ENCODE results near the gene COG3.

COG3 gene

DNA sequence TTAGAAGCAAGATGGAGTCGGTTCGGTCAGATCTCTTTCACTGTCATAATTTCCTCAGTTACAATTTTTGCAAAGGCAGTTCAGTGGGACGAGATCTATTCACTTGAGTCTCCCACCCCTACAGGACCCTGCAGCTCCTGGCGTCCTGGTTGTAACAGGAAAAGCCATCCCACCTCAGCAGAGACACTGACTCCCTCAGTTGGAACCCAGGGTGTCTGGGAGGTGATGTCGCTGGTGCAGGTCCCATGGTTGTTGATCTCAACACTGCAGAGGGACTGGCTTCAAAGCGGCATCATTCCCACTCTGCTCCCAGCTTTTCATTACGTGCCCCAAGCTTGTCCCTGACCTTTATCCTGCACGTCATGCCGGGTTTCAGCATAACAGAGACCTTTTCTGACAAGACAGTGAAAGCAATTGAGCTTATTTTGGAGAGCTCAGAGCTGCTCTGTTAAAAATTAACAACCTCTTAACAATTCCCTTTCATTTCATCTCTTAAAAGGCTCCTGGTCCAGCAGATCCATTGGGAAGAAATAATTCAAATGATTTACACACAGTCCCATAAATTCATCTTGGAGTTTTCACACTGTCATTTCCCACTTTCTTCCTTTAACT is 17.6 kb upstream of the COG3 start:
- DNase-seq: no peak

DNA sequence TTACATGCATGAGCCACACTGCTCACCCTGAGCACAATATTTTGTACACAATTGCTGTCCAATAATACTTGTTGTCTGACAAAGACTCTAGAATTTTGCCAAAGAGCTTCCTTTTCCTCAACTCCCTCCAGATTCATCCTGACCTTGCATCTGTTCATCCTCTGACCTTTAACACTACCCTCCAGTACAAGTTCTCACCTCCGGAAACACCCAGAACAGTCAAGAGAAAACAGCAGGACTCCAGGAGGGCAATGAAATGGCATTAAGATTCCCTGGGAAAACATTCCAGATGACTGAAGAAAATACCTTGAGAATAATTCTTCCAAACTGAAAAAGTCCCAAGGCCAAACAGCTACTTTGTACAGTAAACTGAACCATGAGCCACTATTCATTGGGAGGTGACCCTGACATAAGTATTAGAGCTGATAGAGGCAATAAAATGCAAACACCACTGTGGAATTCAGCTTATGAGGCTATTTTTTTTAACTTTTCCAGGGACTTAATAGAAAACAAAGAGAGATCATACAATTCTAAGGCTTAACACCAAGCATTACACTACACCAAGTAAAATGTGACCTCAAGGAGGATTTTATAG is 15.7 kb upstream of the COG3 start:
- DNase-seq: no peak

DNA sequence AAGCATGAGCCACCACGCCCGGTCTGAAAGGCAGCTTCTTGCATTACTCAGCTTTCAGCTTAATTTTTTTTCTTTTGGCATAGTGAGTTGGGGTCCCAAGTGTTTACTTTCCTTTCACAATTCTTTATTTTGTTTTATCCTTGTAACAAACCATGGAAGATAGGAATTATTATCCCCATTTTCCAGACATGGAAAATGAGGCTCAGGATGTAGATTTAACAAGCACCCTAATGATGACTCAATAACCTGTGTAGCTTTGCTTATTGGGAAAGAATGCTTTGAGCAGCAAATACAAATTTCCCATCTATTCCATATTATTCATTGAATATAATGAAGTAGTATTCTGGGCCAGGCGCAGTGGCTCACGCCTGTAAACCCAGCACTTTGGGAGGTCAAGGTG is 13.5 kb upstream of the COG3 start:
- DNase-seq: no peak

DNA sequence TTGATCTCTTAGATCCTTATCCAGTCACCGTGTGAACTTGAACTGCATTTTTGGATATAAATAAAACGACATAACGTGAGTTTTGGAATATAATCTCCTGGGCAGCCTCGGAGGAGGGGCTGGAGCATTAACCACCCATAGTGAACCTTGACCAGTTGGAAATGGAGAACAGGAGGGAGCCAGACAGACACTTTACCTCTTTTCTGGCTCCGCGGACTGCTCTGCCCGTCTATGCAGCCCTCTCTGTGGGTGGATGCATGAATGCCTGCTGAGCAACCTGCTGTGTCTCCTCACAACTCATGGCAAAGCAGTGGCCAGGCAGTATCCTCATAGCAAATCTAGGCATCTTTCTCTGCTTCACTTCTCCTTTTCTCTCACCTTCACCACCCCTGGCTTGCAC is 10.5 kb upstream of the COG3 start:
- DNase-seq: no peak

DNA sequence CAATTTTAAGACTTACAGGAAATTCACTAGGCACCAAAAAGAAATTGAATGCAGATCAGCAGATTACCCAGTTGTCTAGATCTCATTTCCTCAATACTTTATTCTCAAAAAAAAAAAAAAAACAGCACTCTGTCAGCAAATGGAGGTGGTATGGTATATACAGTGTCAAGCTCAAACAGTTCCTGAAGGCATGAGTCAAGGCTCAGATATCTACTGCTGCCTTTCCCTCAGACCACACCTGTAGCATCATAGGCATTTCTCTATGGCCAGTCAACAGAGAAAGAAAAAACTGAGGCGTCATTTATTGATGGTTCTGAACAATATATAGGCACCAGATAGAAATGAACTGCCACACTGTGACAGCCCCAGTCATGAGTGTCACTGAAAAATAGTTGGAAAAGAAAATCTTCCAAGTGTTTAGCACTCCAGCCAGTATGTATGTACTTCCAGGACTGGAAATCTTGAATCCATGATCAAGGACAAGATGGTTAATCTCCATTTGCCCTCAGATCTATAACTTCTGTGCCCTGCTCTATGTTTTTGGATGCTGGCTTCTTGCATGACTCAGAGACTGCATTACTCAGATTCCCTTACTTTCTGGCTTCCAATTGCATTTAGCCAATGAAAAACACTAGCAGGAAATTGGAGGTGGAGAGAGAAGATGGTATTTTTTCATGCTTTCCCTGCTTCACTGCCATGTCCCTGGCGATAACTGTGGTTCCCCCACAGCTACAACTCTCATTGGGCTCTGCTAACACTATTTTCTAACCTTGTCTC is 8.4 kb upstream of the COG3 start:
- DNase-seq: no peak

DNA sequence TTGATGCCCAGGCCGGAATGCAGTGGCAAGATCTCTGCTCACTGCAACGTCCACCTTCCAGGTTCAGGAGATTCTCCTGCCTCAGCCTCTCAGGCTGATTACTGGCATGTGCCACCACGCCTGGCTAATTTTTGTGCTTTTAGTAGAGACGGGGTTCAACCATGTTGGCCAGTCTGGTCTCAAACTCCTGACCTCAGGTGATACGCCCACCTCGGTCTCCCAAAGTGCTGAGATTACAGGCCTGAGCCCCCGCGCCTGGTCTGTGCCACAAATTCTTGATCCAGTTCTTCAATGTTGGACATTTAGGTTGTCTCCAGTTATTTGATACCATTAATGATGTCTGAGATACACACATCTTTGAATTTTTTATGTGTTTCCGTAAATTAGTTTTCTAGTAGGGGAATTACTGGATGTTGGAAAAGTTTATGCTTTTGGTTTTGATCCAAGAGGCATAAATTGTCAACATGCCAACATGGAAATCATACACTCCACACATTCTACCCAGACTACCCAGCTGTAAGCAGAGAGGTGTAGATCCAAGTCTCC is 525 bp upstream of the COG3 start:
- no peak for DNase-seq

DNA sequence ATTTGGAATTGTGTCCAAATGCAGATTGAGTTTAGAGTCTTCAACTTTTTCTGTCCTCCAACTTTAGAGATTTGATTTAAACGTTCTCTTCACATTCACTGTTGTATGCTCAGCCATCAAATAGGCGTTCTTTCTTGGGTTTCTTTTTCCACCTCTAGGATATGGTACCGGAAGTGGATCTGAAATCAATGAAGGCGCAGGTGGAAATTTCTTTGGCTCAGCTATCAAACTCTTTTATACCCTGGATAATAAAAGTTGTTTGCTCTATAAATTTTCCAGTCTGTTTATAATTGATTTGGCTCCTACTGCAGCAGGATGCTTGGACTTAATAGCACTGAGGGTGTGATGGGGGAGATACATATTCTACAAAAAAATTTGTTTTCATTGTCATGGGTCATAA is 1.6 kb downstream of the COG3 start:
- DNase-seq: no peak

DNA sequence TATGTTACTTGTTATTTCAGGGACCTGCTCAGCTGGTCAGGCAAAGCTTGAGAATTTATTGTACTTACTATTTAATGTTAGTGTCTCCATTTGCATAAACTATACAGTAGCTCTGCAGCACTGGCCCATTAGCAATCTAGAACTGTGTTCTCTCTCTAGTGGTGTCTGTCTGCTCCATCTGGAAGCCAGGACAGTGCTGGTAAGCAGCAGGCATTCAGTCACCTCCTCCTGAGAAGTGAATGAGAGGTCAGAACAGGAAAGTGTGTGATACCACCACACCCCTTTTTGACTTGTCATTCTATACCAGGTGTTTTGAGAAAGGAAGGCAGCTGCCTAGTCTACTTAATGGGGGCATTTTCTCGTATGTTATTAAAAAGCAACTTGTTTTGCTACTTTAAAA is 3.9 kb downstream of the COG3 start:
- DNase-seq: no peak

DNA sequence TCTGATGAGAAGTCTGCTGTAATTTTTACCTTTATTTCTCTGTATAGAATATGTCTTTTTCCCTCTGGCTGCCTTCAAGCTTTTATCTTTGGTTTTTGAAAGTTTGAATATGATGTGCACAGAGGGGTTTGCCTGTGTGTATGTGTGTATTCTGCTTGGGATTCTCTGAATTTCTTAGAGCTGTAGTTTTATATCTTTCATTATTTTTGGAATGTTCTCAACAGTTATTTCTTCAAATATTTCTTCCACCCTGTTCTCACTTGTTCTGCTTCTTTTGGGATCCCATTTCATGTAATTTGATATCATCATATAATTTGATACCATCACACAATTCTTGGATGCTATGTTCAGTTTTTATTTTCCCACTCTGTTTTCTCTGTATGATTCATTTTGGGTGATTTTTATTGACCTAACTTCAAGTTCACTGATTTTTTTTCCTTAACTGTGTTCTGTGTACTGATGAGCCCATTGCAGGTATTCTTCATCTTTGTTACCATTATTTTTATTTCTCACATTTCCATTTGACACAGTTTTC is 7.5 kb downstream of the COG3 start:
- DNase-seq: no peak

DNA sequence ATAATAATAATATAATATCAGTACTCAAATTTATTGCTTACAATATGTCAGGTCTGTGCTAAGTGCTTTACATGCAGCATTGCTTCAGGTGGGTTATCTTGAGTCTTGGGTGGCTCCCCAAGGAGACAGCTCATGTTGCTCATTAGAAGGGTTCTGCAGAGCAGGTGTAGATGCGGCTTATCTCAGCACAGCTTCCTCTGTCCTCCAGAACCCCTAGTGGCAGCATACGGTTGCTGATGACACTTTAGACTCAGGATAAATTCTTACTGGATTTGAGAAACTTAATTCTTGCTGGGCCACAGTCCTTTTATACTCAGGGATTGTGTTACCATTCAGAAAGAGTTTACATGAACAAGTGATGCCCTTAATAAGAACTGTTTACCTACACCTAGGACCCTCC is 8.9 kb downstream of the COG3 start:
- no peak for DNase-seq

DNA sequence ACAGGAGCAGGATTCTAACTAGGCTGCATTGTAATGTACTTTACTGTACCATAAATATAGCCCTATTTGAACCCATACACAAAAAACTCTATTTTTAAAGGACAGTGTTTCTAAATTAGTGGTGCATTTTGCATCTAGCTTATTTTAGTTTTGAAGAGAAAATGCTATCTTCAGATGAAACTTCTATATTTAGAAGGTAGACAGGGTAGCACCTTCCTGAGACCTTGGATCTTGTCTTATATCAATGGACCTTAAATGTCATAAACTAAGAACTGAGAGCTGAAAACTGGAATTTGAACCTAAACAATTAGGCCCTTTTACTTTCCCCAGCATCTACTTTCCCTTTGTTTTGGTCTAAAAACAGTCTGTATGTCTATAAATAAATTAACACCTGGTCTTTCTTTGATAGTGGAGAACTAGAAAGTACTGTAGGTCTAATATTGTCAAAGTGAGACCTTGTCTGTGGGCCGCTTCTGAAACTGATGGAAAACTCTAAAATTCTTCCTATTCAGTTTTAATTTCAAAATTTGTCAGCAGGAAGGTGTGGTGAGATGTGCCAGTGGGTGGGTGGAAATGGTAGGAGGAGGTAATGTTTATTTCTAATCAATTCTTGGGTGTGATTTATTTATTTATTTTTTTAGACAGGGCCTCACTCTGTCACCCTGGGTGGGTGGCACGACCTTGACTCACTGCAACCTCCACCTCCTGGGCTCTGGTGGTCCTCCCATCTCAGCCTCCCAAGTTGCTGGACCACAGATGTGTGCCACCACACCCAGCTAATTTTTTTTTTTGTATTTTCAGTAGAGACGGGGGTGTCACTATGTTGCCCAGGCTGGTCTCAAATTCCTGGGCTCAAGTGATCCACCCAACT is 10.1 kb downstream of the COG3 start:
- DNase-seq: no peak

DNA sequence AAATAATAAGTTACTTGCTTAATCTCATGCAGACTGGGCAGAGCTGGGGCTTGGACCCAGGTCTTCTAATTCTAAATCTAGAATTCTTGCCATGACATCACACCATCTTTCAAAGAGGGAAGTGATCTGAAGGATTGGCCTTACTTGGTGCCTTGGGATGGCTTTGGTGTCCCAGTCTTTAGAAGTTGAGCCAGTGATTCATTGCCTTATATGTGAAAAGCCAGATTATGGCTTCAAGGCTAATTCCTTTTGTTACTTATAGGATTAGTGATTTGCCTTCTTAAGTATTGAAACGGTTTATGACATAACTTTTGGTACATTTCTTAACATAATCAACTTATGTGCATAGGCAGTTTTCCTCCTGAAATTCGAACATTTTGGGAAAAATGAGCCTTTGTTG is 14.9 kb downstream of the COG3 start:
- DNase-seq: no peak

DNA sequence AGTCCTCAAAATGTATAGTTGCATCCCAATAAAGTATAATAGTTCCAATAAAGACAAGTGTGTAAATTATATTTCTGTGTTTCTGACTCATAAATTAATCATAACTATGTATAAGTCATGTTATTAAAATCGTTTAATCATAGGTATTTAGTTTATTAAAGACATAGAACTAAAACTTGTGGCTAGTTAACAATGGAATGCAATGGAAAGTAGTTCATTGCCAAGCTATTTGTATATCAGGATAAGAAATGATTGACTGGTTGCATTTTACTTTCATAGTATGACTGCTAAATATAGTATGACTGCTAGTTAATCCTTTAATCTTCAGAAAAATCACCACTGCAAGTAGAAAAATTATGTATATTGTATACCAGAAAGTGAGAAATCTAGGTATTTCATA is 16.9 kb downstream of the COG3 start:
- no peak for DNase-seq

DNA sequence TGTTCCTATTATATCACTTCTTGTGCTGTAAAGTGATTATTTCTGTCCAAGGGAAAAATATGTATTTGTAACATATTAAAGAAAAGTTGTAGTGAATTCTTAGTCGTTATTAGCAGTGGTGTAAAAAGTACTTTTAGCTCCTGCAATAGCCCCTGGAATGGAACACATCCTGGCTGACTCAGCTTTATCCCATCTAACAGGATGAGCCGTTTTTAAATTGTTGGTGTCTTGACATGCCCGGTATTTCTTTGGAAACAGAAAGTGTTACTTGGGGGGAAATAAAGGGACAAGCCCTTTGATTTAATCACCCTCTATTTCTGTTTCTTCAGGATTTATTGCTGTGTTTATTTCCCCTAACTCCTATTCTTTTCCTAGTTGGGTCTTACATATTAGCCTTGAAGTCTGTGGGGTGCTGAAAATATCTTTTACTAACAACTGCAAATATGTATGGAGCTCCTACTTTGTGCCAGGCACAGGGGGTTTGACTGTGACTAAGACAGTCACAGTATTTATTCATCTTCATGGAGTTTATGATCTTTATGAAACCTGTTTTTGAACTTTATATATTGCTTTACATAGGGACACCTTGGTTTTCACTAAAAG is 17.9 kb downstream of the COG3 start:
- peak; percentile 10 for DNase-seq

DNA sequence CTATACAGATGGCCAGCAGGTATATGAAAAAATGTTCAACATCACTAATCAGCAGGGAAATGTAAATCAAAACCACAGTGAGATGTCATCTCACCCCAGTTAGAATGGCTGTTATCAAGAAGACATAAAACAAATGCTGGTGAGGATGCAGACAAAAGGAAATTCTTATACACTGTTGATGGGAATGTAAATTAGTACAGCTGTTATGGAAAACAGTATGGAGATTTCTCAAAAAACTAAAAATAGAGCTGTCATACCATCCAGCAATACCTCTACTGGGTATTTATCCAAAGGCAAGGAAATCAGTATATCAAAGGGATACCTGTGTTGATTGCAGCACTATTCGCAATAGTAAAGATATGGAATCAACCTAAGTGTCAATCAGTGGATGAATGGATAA is 22.9 kb downstream of the COG3 start:
- DNase-seq: no peak

DNA sequence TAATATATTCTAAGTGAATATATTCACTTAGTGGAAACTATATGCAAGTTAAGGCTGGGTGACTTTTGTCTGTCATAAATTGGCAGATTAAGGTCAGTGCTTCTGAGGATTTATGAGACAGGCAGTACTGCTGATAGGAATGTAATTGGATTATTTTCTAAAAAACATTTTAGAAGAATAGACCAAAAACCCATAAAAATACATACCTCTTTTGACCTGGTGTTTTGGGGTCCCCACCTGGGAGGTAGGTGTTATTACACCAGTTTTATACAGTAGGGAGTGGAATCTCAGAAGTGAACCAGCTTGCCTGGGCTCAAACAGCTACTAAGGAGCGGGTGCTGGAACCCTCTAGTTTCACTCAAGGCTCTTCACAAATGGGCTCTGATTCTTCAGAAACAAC is 25.3 kb downstream of the COG3 start:
- no peak for DNase-seq

DNA sequence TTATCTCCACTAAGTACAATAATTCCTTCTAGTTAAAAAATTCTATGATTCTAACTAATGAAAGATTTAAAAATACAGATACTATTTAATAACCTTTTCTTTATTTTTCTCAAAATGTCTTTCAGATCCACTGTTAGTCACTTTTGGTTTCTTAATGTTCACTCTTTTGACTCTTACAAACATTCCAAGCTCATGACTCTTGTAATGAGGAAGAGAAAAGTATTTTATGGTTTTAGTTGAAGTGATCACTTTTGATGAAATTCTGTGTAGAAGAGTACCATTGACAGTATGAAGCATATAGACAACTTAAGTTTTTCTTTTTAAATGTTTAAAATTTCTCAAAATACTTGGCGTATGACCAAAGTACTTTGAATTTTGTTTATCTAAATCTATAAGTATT is 27.8 kb downstream of the COG3 start:
- DNase-seq: no peak

DNA sequence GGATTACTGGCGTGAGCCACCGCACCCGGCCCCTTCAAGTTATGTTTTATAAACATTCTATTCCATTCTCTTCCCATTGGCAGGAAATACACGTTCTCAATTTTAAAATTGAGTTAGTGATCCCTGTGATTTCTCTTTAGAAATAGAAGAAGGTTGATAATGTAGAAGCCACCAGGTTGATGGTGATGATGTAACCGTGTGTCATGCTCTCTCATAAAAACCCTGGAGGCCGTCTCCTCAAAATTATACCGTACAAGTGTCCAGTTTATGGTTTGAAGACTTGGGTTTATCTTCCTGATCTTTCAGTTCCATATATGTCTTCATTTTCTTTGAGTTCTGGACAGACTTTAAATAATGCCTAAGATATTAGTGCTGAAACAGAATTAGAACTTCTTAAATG is 32.2 kb downstream of the COG3 start:
- no peak for DNase-seq

DNA sequence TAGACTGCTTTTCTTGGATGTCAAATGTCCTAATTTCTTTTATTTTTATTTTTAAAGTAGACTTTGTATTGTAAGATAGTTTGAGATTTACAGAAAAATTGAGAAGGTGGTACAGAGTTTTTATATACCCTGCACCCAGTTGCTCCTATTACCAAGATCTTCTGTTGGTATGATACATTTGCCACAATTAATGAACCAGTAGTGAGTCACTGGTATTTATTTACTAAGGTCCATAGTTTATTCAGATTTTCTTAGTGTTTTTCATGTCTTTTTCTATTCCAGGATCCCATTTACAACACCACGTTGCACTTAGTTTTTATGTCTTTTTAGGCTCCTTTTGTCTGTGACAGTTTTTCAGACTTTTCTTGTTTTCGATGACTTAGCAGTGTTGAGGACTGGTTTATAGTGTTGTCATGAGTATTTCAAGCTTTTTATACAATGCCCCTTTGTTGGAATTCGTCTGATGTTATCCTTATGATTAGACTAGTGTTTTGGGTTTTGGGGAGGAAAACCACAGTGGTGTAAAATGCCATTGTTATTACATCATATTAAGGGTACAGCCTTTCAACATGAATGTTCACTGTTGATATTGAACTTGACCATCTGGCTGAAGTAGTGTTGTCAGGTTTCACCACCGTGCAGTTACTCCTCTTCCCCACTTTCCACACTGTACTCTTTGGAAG is 35.9 kb downstream of the COG3 start:
- no peak for DNase-seq

DNA sequence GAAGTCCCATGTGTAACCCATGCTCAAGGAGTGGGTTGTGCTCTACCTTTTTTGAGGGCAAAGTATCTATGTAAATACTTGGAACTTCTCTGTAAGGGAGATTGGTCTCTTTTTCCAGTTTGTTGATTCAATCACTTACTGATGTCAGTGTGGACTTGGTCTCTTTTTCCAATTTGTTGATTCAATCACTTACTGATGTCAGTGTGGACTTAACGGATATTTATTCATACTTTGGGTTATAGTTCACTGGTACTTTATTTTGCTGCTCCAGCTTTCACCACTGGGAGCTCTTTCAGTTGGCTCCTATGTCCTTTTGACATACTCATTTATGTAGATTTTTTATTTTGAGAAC is 36.4 kb downstream of the COG3 start:
- DNase-seq: no peak

DNA sequence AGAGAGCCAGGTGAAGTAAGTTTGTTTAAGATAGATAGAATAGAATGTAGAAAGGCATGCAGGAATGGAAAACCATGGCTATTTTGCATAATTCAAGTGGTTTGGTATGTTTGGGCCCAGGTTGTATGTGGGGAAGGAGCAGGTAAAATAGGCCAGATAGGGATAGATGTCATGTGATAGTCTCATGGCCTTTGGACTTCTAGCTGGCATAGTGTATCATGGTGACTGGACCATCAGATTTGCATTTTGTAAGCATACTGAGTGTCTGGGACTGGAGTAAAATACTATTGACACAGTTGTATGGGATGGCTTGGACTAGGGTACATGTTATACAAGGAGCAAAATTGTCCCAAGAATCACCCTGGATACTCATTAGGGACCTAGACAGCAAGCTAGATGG is 38.9 kb downstream of the COG3 start:
- no peak for DNase-seq

DNA sequence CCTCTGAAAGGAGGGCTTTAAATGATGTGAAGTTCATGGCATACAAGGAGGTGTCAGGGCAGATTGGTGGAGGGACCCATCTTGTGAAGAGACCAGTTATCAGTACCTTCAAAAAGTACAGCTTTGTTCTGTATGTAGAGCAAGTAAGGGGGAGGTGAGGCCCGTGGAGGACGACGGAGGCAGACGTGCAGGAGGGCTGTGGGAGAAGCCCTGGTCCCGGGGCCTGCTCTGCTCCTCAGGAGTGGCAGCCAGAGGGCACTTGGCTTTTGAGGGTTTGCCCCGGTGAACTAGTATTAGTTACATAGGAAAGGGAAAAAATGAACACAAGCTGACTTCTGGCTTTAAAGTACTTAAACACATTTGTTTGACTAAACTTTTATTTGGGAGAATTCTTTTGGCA is 42.1 kb downstream of the COG3 start:
- DNase-seq: no peak

All from inflammatory macrophage treated with lipopolysaccharide for 4 hours (primary cell).